Measurements from ENCODE around the gene CHCHD10. TPM values are rescaled to one million over a fixed set of nuclear protein-coding genes. Genes with fewer than 3 reads are reported as not detected.
A peak's percentile ranks its signal among the peaks of the same experiment; 100 is the strongest.

The CHCHD10 gene
- polyA plus RNA-seq, 1 of the 3 experiments (the other 2 are of a cell fraction), result 70.1 TPM

GRCh38 chr22:23716811-23717801 is 50.7 kb downstream of the CHCHD10 start (continued):
- peak; percentile 83; the same call in 1 of the 2 replicates for TF ChIP-seq MAX (IDR thresholded peaks at IDR 0.05; ENCODE audit: low read depth)
- peak; percentile 99 for TF ChIP-seq YY1 (IDR thresholded peaks at IDR 0.05; ENCODE audit: low read depth)
- TF ChIP-seq GATA2 (CRISPR knock-in tag; IDR thresholded peaks at IDR 0.05), result no peak
- TF ChIP-seq EP300 (IDR thresholded peaks at IDR 0.05; ENCODE audit: borderline replicate concordance in 1 of 2, low read depth in 1 of 2, low read length in 1 of 2), result no peak
- TF ChIP-seq MEF2A (IDR thresholded peaks at IDR 0.05; ENCODE audit: borderline replicate concordance, low read depth), result no peak
- TF ChIP-seq USF1 (IDR thresholded peaks at IDR 0.05; ENCODE audit: borderline replicate concordance, low read depth), result peak; percentile 94
- no peak for TF ChIP-seq NFIC (IDR thresholded peaks at IDR 0.05; ENCODE audit: borderline replicate concordance)
- no peak for TF ChIP-seq TCF12 (IDR thresholded peaks at IDR 0.05)
- no peak for TF ChIP-seq JUND (IDR thresholded peaks at IDR 0.05)
- TF ChIP-seq RAD21 (IDR thresholded peaks at IDR 0.05; ENCODE audit: low read length), result no peak
- no peak for TF ChIP-seq REST (IDR thresholded peaks at IDR 0.05; ENCODE audit: low read depth, low read length)
- 0 out of 2 replicates have a peak, but pooled peaks have one; percentile 13 for TF ChIP-seq SMC3 (IDR thresholded peaks at IDR 0.05; ENCODE audit: low read depth, low read length)

Other genes with a start within 250 kb of the CHCHD10 start
- not detected in 2 replicates for gene IGLL1, start 187.7 kb downstream of the CHCHD10 start, polyA plus RNA-seq (2012; rRNA removed)
- gene DRICH1, start 135.7 kb downstream of the CHCHD10 start, polyA plus RNA-seq (2012; rRNA removed), result 0.21 and 0.41 TPM in 2 replicates
- not detected in 2 replicates for gene RGL4, start 77.0 kb downstream of the CHCHD10 start, polyA plus RNA-seq (2012; rRNA removed)
- gene ZNF70, start 16.9 kb downstream of the CHCHD10 start, polyA plus RNA-seq (2012; rRNA removed), result 0.77 and 0.80 TPM in 2 replicates
- 0.54 TPM in 1 of 2 replicates, not detected in the other for gene VPREB3, start 13.5 kb downstream of the CHCHD10 start, polyA plus RNA-seq (2012; rRNA removed)
- gene C22orf15, start 5.0 kb downstream of the CHCHD10 start, polyA plus RNA-seq (2012; rRNA removed), result 1.6 and 2.5 TPM in 2 replicates
- gene MMP11, start 4.9 kb upstream of the CHCHD10 start, polyA plus RNA-seq (2012; rRNA removed), result 50.8 and 64.4 TPM in 2 replicates
- 182 and 215 TPM in 2 replicates for gene SMARCB1, start 19.0 kb upstream of the CHCHD10 start, polyA plus RNA-seq (2012; rRNA removed)
- gene DERL3, start 71.0 kb upstream of the CHCHD10 start, polyA plus RNA-seq (2012; rRNA removed), result not detected in 2 replicates
- gene SLC2A11, start 89.9 kb upstream of the CHCHD10 start, polyA plus RNA-seq (2012; rRNA removed), result 21.8 and 27.1 TPM in 2 replicates
- 496 and 565 TPM in 2 replicates for gene MIF, start 126.4 kb upstream of the CHCHD10 start, polyA plus RNA-seq (2012; rRNA removed)
- gene GSTT2B, start 193.2 kb upstream of the CHCHD10 start, polyA plus RNA-seq (2012; rRNA removed), result 32.2 and 32.8 TPM in 2 replicates
- gene DDTL, start 198.9 kb upstream of the CHCHD10 start, polyA plus RNA-seq (2012; rRNA removed), result 1.6 and 2.0 TPM in 2 replicates
- 181 and 198 TPM in 2 replicates for gene DDT, start 206.5 kb upstream of the CHCHD10 start, polyA plus RNA-seq (2012; rRNA removed)
- gene GSTT2, start 212.2 kb upstream of the CHCHD10 start, polyA plus RNA-seq (2012; rRNA removed), result 3.7 and 6.3 TPM in 2 replicates
- gene GSTT4, start 237.5 kb upstream of the CHCHD10 start, polyA plus RNA-seq (2012; rRNA removed), result not detected in 2 replicates
- gene CABIN1, start 243.3 kb upstream of the CHCHD10 start, polyA plus RNA-seq (2012; rRNA removed), result 6.1 and 7.3 TPM in 2 replicates